HCT116 (cell line): Measurements from ENCODE around the gene CISD3. TPM values are rescaled to one million over a fixed set of nuclear protein-coding genes. Genes with fewer than 3 reads are reported as not detected.

Experiments used
- ATAC-seq: fragments of 200-7000 bp; cut with Tn5 transposase; 2 replicates; pipeline ENCODE4 v1.9.1; 2020; ENCODE audit warnings: mild to moderate bottlenecking, moderate library complexity
- BruUV-seq: library from RNA; stranded (reverse); fragments of 400-500 nt; replicated peaks from 2 replicates; lab custom pipeline; 2021; lab: Mats Ljungman, UMichigan
- CTCF ChIA-PET: fragments of 300-600 bp; sonication (Branson Sonifier 250); formaldehyde crosslinking; loops from one replicate; lab custom pipeline; 2021; ENCODE audit warnings: antibody characterized with exemption; lab: Charles Lee
- POLR2A ChIA-PET: fragments of 300-600, 350-600 bp; sonication (Branson Sonifier 250); formaldehyde crosslinking; loops from one replicate; lab custom pipeline; 2021; ENCODE audit warnings: antibody characterized with exemption; lab: Charles Lee
- RAD21 ChIA-PET, 2 experiments: fragments of 300-600 bp; sonication (Branson Sonifier 250); formaldehyde crosslinking; loops; one replicate each; lab custom pipeline; 2023; ENCODE audit warnings: low total read pairs in 2 of 2; ENCODE audit not compliant: uncharacterized antibody in 2 of 2, unreplicated experiment in 2 of 2, low non-redundant PET in 1 of 2; lab: Charles Lee
- DNase-seq: peaks from one replicate; pipeline ENCODE4 v3.0.0-alpha.2; 2010; ENCODE audit warnings: low read depth, low spot score
- H2AFZ ChIP-seq: fragments of 200-600 bp; shearing (Covaris generic), sonication (generic); 2 replicates; pipeline ENCODE4 v1.6.1; 2017; ENCODE audit warnings: low read depth, mixed run types, mixed read lengths, antibody characterized with exemption, low read length; ENCODE audit not compliant: poor library complexity, severe bottlenecking
- H3K27ac ChIP-seq: 2 replicates; pipeline ENCODE4 v1.5.1; 2012; ENCODE audit warnings: low read depth, low read length
- H3K27me3 ChIP-seq: fragments of 200-600 bp; sonication (generic); 2 replicates; pipeline ENCODE4 v1.6.1; 2016; ENCODE audit warnings: mixed run types, low read length, mixed read lengths; ENCODE audit not compliant: insufficient read depth
- H3K36me3 ChIP-seq, 2 experiments: fragments of 200-500 bp in 1 of 2; fragments of 200-600 bp in 1 of 2; sonication (Bioruptor generic) in 1 of 2; sonication (generic) in 1 of 2; 2 replicates each; pipeline versions ENCODE4 v1.5.1 to v1.6.1; 2014 to 2016; ENCODE audit warnings: low read length in 2 of 2, inconsistent platforms in 1 of 2, mixed read lengths in 1 of 2, mixed run types in 1 of 2; ENCODE audit not compliant: insufficient read depth in 2 of 2, control insufficient read depth in 1 of 2
- H3K4me1 ChIP-seq, 2 experiments: fragments of 200-600 bp in 1 of 2; sonication (generic) in 1 of 2; 2 replicates each; pipeline versions ENCODE4 v1.5.1 to v1.6.1; 2012 to 2017; ENCODE audit warnings: low read length in 2 of 2, inconsistent platforms in 1 of 2, mild to moderate bottlenecking in 1 of 2, mixed read lengths in 1 of 2, mixed run types in 1 of 2, moderate library complexity in 1 of 2; ENCODE audit not compliant: insufficient read depth in 2 of 2, control insufficient read depth in 1 of 2
- H3K4me2 ChIP-seq: fragments of 200-600 bp; sonication (generic); 2 replicates; pipeline ENCODE4 v1.6.1; 2017; ENCODE audit warnings: mixed run types, low read length, mixed read lengths
- H3K4me3 ChIP-seq, 2 experiments: fragments of 200-600 bp in 1 of 2; sonication (generic) in 1 of 2; replicated peaks in 1 of 2; 2 replicates each; pipeline ENCODE4 v1.5.1; 2011 to 2016; ENCODE audit warnings: low read length in 2 of 2, control low read depth in 1 of 2, low read depth in 1 of 2, mild to moderate bottlenecking in 1 of 2, mixed read lengths in 1 of 2, mixed run types in 1 of 2
- H3K79me2 ChIP-seq: fragments of 200-600 bp; sonication (generic); 2 replicates; pipeline ENCODE4 v1.6.1; 2017; ENCODE audit warnings: mild to moderate bottlenecking, mixed run types, low read length, moderate library complexity, mixed read lengths; ENCODE audit not compliant: insufficient read depth
- H3K9ac ChIP-seq: fragments of 200-600 bp; sonication (generic); 2 replicates; pipeline ENCODE4 v1.6.1; 2016; ENCODE audit warnings: low read length, mixed read lengths
- H3K9me2 ChIP-seq: fragments of 200-600 bp; sonication (generic), shearing (Covaris generic); 2 replicates; pipeline ENCODE4 v1.6.1; 2017; ENCODE audit warnings: mixed run types, mild to moderate bottlenecking, moderate library complexity; ENCODE audit not compliant: insufficient read depth
- H3K9me3 ChIP-seq, 2 experiments: fragments of 200-500 bp in 1 of 2; fragments of 200-600 bp in 1 of 2; sonication (Bioruptor generic) in 1 of 2; sonication (generic) in 1 of 2; 2 replicates each; pipeline ENCODE4 v1.6.1; 2014 to 2017; ENCODE audit warnings: low read length in 2 of 2, mixed read lengths in 2 of 2, inconsistent platforms in 1 of 2, low read depth in 1 of 2, mild to moderate bottlenecking in 1 of 2, mixed run types in 1 of 2, moderate library complexity in 1 of 2; ENCODE audit not compliant: control insufficient read depth in 1 of 2, insufficient read depth in 1 of 2
- H4K20me1 ChIP-seq: fragments of 200-600 bp; sonication (generic), shearing (Covaris generic); 2 replicates; pipeline ENCODE4 v1.6.1; 2017; ENCODE audit warnings: mixed run types, mild to moderate bottlenecking, moderate library complexity; ENCODE audit not compliant: insufficient read depth
- CBX3 ChIP-seq: IDR thresholded peaks from 2 replicates; pipeline ENCODE4 v1.6.1; 2012; ENCODE audit warnings: low read depth
- EGR1 ChIP-seq: IDR thresholded peaks from 2 replicates; pipeline ENCODE4 v1.6.1; 2012; ENCODE audit warnings: low read depth
- JUND ChIP-seq: IDR thresholded peaks from 2 replicates; pipeline ENCODE4 v1.6.1; 2012
- SP1 ChIP-seq: IDR thresholded peaks from 2 replicates; pipeline ENCODE4 v1.6.1; 2012; ENCODE audit warnings: low read depth
- intact Hi-C: fragments of 100-400 bp; cut with micrococcal nuclease; formaldehyde crosslinking; loops from 2 replicates; pipeline ENCODE4 v1.10.0; 2022
- total RNA-seq: library from RNA; stranded (reverse); gene quantifications from one replicate; pipeline ENCODE4 v1.2.1, GENCODE V29; 2021; ENCODE audit not compliant: unreplicated experiment
- TF ChIP-seq, protein P1 (sequence below): IDR thresholded peaks from 2 replicates; pipeline ENCODE4 v1.6.1; 2012; ENCODE audit warnings: low read depth
- TF ChIP-seq, protein P2 (sequence below): IDR thresholded peaks from 2 replicates; pipeline ENCODE4 v1.6.1; 2012

Gene CISD3
- total RNA-seq, 1 experiment from 2014 or later: 50.2 TPM

DNA sequence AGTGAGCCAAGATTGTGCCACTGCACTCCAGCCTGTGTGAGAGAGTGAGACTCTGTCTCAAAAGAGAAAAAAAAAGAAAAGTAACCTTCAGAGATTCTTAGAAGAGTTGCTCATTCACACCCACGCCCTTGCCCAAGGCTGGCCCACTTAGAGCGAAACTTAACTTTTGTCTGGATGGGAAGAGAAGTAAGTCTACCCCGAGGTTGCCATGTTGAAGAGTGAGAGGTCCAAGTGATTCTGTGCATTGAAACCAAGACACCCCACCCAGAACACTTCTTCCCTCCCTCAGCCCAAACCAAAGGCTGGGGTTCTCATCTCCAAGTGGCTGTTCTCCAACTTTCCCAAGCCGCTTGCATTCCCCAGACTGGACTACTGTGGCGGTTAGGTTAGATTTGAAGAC lies 2.4 kb upstream of the CISD3 start:
- H2AFZ ChIP-seq: no peak overlapping the region
- no peak overlapping the region for H3K9ac ChIP-seq
- no peaks in the 10 kb centered on the region for H3K9me2 ChIP-seq
- CTCF ChIA-PET: interaction anchor here (1.0 kb wide), 1 partner anchor 9 kb away, joined by 4 read pairs; no protein-coding TSS in a partner anchor
- no peak overlapping the region for H3K4me3 ChIP-seq
- H3K27ac ChIP-seq: no peak overlapping the region
- peaks cover 25% of the 10 kb centered on the region for H3K79me2 ChIP-seq
- no peak for TF ChIP-seq CBX3
- no peak for TF ChIP-seq EGR1
- no peak for TF ChIP-seq SP1
- TF ChIP-seq, protein P1, sequence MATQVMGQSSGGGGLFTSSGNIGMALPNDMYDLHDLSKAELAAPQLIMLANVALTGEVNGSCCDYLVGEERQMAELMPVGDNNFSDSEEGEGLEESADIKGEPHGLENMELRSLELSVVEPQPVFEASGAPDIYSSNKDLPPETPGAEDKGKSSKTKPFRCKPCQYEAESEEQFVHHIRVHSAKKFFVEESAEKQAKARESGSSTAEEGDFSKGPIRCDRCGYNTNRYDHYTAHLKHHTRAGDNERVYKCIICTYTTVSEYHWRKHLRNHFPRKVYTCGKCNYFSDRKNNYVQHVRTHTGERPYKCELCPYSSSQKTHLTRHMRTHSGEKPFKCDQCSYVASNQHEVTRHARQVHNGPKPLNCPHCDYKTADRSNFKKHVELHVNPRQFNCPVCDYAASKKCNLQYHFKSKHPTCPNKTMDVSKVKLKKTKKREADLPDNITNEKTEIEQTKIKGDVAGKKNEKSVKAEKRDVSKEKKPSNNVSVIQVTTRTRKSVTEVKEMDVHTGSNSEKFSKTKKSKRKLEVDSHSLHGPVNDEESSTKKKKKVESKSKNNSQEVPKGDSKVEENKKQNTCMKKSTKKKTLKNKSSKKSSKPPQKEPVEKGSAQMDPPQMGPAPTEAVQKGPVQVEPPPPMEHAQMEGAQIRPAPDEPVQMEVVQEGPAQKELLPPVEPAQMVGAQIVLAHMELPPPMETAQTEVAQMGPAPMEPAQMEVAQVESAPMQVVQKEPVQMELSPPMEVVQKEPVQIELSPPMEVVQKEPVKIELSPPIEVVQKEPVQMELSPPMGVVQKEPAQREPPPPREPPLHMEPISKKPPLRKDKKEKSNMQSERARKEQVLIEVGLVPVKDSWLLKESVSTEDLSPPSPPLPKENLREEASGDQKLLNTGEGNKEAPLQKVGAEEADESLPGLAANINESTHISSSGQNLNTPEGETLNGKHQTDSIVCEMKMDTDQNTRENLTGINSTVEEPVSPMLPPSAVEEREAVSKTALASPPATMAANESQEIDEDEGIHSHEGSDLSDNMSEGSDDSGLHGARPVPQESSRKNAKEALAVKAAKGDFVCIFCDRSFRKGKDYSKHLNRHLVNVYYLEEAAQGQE: no peak
- TF ChIP-seq JUND: no peak
- TF ChIP-seq, protein P2, sequence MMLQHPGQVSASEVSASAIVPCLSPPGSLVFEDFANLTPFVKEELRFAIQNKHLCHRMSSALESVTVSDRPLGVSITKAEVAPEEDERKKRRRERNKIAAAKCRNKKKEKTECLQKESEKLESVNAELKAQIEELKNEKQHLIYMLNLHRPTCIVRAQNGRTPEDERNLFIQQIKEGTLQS: no peak
- TF ChIP-seq, all 23 proteins: peak for 0
- intact Hi-C loops: no loop called here
- H3K4me2 ChIP-seq: no peak overlapping the region
- ATAC-seq: no peak
- no TSS peak for BruUV-seq
- DNase-seq: no peak
- no peaks in the 10 kb centered on the region for H3K9me3 ChIP-seq
- H3K4me1 ChIP-seq: peaks cover 11 to 27% of the 10 kb centered on the region in 2 experiments; a peak in 3 of 4 replicates
- ChIA-PET POLR2A (no interaction called here), RAD21 (no interaction called here)
- peaks cover 5 to 9% of the 10 kb centered on the region in 2 experiments; a peak in 3 of 4 replicates for H3K36me3 ChIP-seq
- no peaks in the 10 kb centered on the region for H3K27me3 ChIP-seq
- H4K20me1 ChIP-seq: no peaks in the 10 kb centered on the region
